ENCODE measurements around the gene FSTL3. TPM values are rescaled to one million over a fixed set of nuclear protein-coding genes. Genes with fewer than 3 reads are reported as not detected.
"Not testable (repeated sequence)": the region's sequence is repeated elsewhere in the genome, so short reads cannot be mapped to it uniquely, and the experiment has no call there.

The FSTL3 gene
- 24.6 TPM for total RNA-seq
- long read RNA-seq, transcript FSTL3-201 (5 exons, 2,542 nt), result major isoform, 5 of 23 reads
- long read RNA-seq, partial matches to known transcripts, result 4 of 23 reads
- long read RNA-seq, other reads (novel, unspliced or antisense), result 14 of 23 reads

- ATAC-seq (no peak), DNase-seq (peak; percentile 79)
- intact Hi-C loops (cut with micrococcal nuclease), result no loop called here
Measured at GRCh38 chr19:676339-677105, at the start of gene FSTL3. FSTL3 (plus strand) TSS chr19:676392; CDS start chr19:676424, 32 bp downstream.

GRCh38 chr19:626566-626965 lies 49.6 kb upstream of the FSTL3 start:
- ATAC-seq; intact Hi-C loops (cut with micrococcal nuclease): not testable (repeated sequence)

GRCh38 chr19:628168-628567 lies 48.0 kb upstream of the FSTL3 start:
- DNase-seq (no peak), ATAC-seq (no peak)
- intact Hi-C loops (cut with micrococcal nuclease), result no loop called here

More at GRCh38 chr19:626566-626965, 49.6 kb upstream of the FSTL3 start:
- DNase-seq, result not testable (repeated sequence)

GRCh38 chr19:629515-629914 lies 46.7 kb upstream of the FSTL3 start:
- DNase-seq; intact Hi-C loops (cut with micrococcal nuclease): not testable (repeated sequence)
- ATAC-seq, result peak; percentile 9

- intact Hi-C loops (cut with micrococcal nuclease), result no loop called here
- DNase-seq (no peak), ATAC-seq (no peak)
Measured at GRCh38 chr19:629961-630714, 46.1 kb upstream of the FSTL3 start.

- ATAC-seq, result peak; percentile 2
- intact Hi-C loops (cut with micrococcal nuclease), result no loop called here
- DNase-seq, result no peak
Measured at GRCh38 chr19:632579-633067, 43.6 kb upstream of the FSTL3 start.

GRCh38 chr19:633068-633785 lies 43.0 kb upstream of the FSTL3 start, which contains the start of gene POLRMT:
POLRMT (minus strand) TSS chr19:633537; CDS start chr19:633512, 25 bp downstream.
- DNase-seq (peak; percentile 99), ATAC-seq (peak; percentile 97)
- intact Hi-C loops (cut with micrococcal nuclease), result no loop called here

- intact Hi-C loops (cut with micrococcal nuclease), result no loop called here
- DNase-seq, result no peak
- ATAC-seq, result no peak
Measured at GRCh38 chr19:633786-634639, 42.2 kb upstream of the FSTL3 start.

GRCh38 chr19:634975-635652 lies 41.1 kb upstream of the FSTL3 start:
- DNase-seq (no peak), ATAC-seq (no peak)
- intact Hi-C loops (cut with micrococcal nuclease), result no loop called here

GRCh38 chr19:638906-639252 lies 37.3 kb upstream of the FSTL3 start:
- no peak for DNase-seq
- intact Hi-C loops (cut with micrococcal nuclease), result no loop called here
- no peak for ATAC-seq

GRCh38 chr19:639253-640160 lies 36.7 kb upstream of the FSTL3 start, which contains the start of gene FGF22:
FGF22 (plus strand) TSS chr19:639879; CDS start chr19:639926, 47 bp downstream.
- DNase-seq (peak; percentile 97), ATAC-seq (peak; percentile 94)
- intact Hi-C loops (cut with micrococcal nuclease), result no loop called here

GRCh38 chr19:640161-640558 lies 36.0 kb upstream of the FSTL3 start:
- ATAC-seq, result no peak
- DNase-seq, result no peak
- intact Hi-C loops (cut with micrococcal nuclease), result no loop called here

GRCh38 chr19:640606-641189 lies 35.5 kb upstream of the FSTL3 start:
- intact Hi-C loops (cut with micrococcal nuclease), result no loop called here
- ATAC-seq (no peak), DNase-seq (no peak)

GRCh38 chr19:641702-642101 lies 34.5 kb upstream of the FSTL3 start:
- DNase-seq (no peak), ATAC-seq (no peak)
- intact Hi-C loops (cut with micrococcal nuclease), result no loop called here

GRCh38 chr19:642767-643727 lies 33.1 kb upstream of the FSTL3 start:
- intact Hi-C loops (cut with micrococcal nuclease), result no loop called here
- ATAC-seq (no peak), DNase-seq (no peak)
